Gastroesophageal sphincter (tissue), 4 donors: ENCODE data around the gene SYNCRIP. TPM values are rescaled to one million over a fixed set of nuclear protein-coding genes. Genes with fewer than 3 reads are reported as not detected.

Experiments
- ATAC-seq: fragments of 150-250 bp; one replicate; pipeline ENCODE4 v1.9.1; 2016; ENCODE audit warnings: mild to moderate bottlenecking, moderate library complexity
- H3K27ac ChIP-seq, 4 donors: fragments of 200-600 bp; sonication (generic) in 3 of 4; 1 replicate in 3 of 4; 2 replicates in 1 of 4; pipeline ENCODE4 v1.5.1; 2016 to 2019
- H3K27me3 ChIP-seq: fragments of 200-600 bp; sonication (generic); one replicate; pipeline ENCODE4 v1.5.1; 2019
- H3K36me3 ChIP-seq, 2 donors: fragments of 200-600 bp; sonication (generic); one replicate each; pipeline ENCODE4 v1.5.1; 2019; ENCODE audit warnings: control low read depth in 1 of 2
- H3K4me1 ChIP-seq, 3 donors: fragments of 200-600 bp; sonication (generic); 1 replicate in 2 of 3; 2 replicates in 1 of 3; pipeline ENCODE4 v1.5.1; 2016 to 2019; ENCODE audit warnings: control low read depth in 2 of 3
- H3K4me3 ChIP-seq, 2 donors: fragments of 200-600 bp; sonication (generic); one replicate each; pipeline ENCODE4 v1.5.1; 2019; ENCODE audit warnings: mild to moderate bottlenecking in 1 of 2, moderate library complexity in 1 of 2
- H3K9me3 ChIP-seq, 3 donors: fragments of 200-600 bp; sonication (generic); one replicate each; pipeline ENCODE4 v1.5.1; 2017 to 2019; ENCODE audit warnings: control low read depth in 2 of 3
- EP300 ChIP-seq: sonication (generic); formaldehyde crosslinking; IDR thresholded peaks from one replicate; pipeline ENCODE4 v1.6.1; 2017; ENCODE audit warnings: antibody characterized with exemption, mild to moderate bottlenecking
- POLR2A ChIP-seq, 2 donors: fragments of 450-650 bp; IDR thresholded peaks; one replicate each; pipeline ENCODE4 v1.6.1; 2017; ENCODE audit warnings: antibody characterized with exemption in 2 of 2, mild to moderate bottlenecking in 2 of 2, moderate library complexity in 1 of 2
- POLR2AphosphoS5 ChIP-seq: sonication (generic); formaldehyde crosslinking; IDR thresholded peaks from one replicate; pipeline ENCODE4 v1.6.1; 2017; ENCODE audit warnings: antibody characterized with exemption
- WGBS, 2 donors: methylation state at CpG; one replicate each; pipeline ENCODE4 v1.1.5; 2018; ENCODE audit warnings: low coverage in 1 of 2; 5-methylcytosine and 5-hydroxymethylcytosine counted together
- total RNA-seq, 4 donors: library from RNA; depleted of rRNA; stranded (reverse); fragments of >200 nt; gene quantifications; one replicate each; pipeline ENCODE4 v1.1.0, GENCODE V29; 2016
- TF ChIP-seq, protein P1 (sequence below), 4 experiments: fragments of 200-600 bp in 2 of 4; fragments of 450-650 bp in 2 of 4; sonication (generic) in 1 of 4; IDR thresholded peaks; one replicate each; pipeline ENCODE4 v1.5.1; 2017 to 2019; ENCODE audit warnings: antibody characterized with exemption in 4 of 4, mild to moderate bottlenecking in 2 of 4, moderate library complexity in 2 of 4

The SYNCRIP gene
- total RNA-seq, 4 donors from 2014 or later = 78.4 to 105 (median 97.9) TPM

- WGBS, 2 donors = 0 to 1% methylated on average over 17 to 31 of the region's 34 CpGs
- TF ChIP-seq POLR2AphosphoS5 (no peak), POLR2A (IDR thresholded peaks at IDR 0.05) (no peak), EP300 (no peak)
- TF ChIP-seq, protein P1, sequence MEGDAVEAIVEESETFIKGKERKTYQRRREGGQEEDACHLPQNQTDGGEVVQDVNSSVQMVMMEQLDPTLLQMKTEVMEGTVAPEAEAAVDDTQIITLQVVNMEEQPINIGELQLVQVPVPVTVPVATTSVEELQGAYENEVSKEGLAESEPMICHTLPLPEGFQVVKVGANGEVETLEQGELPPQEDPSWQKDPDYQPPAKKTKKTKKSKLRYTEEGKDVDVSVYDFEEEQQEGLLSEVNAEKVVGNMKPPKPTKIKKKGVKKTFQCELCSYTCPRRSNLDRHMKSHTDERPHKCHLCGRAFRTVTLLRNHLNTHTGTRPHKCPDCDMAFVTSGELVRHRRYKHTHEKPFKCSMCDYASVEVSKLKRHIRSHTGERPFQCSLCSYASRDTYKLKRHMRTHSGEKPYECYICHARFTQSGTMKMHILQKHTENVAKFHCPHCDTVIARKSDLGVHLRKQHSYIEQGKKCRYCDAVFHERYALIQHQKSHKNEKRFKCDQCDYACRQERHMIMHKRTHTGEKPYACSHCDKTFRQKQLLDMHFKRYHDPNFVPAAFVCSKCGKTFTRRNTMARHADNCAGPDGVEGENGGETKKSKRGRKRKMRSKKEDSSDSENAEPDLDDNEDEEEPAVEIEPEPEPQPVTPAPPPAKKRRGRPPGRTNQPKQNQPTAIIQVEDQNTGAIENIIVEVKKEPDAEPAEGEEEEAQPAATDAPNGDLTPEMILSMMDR (IDR thresholded peaks at IDR 0.05) = no peak
- peaks cover 0 to 48% (median 5%) of the 10 kb centered on the region in 3 donors for H3K4me1 ChIP-seq
- H3K36me3 ChIP-seq = peaks cover 0 to 6% of the 10 kb centered on the region in 2 donors
- peak overlapping the region; percentile 85 to 94 (median 90) for H3K27ac ChIP-seq
- H3K9me3 ChIP-seq = no peaks in the 10 kb centered on the region
- peak overlapping the region; percentile 81 to 82 for H3K4me3 ChIP-seq
- H3K27me3 ChIP-seq = no peaks in the 10 kb centered on the region
- peak; percentile 15 for ATAC-seq
These were observed 35.4 kb upstream of the SYNCRIP start for GRCh38 chr6:85678026-85678601.

- ATAC-seq = no peak
- peaks cover 0 to 6% of the 10 kb centered on the region in 2 donors for H3K36me3 ChIP-seq
- H3K27me3 ChIP-seq = no peaks in the 10 kb centered on the region
- 0 to 1% methylated on average over 12 of the region's 12 CpGs for WGBS, 2 donors
- peaks cover 0 to 52% (median 5%) of the 10 kb centered on the region in 3 donors for H3K4me1 ChIP-seq
- peak overlapping the region; percentile 81 to 82 for H3K4me3 ChIP-seq
- no peaks in the 10 kb centered on the region for H3K9me3 ChIP-seq
- peak overlapping the region; percentile 8 to 94 (median 90) for H3K27ac ChIP-seq
- TF ChIP-seq, protein P1 (IDR thresholded peaks at IDR 0.05) = peak in 1 of 4 experiments; percentile 47
- TF ChIP-seq POLR2A (IDR thresholded peaks at IDR 0.05) (no peak), POLR2AphosphoS5 (no peak)
These were observed 34.7 kb upstream of the SYNCRIP start for GRCh38 chr6:85677234-85677956.

DNA sequence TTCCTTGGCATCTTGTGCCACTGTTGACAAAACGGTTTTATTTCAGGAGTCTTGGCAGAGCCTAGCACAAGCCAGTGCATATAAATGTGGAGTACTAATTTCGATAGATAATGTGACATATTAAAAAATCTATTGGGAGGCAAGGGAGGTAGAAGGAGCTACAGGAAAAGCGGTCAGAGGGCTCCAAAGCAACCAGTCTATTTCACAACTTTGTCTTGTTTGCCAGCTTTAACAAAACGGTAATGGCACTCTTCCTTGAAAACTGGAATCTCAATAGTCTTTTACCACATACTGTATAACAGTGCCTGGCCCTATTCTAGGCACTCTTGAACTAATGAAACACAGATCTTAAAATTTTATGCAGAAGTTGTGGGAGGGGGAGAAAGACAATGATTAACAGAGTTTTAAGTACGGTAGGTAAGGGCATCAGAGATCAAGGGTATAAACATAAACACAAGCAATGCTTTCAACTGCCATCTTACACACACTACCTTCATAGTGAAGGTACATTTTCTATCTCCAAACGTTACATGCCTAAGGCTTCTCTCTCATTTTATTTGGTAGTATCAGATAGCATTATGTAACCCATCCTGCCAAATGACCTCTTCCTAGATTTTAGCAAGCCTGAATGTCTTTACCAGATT lies 33.5 kb upstream of the SYNCRIP start:
- TF ChIP-seq POLR2AphosphoS5 (peak; percentile 15), POLR2A (IDR thresholded peaks at IDR 0.05) (no peak)
- TF ChIP-seq, protein P1 (IDR thresholded peaks at IDR 0.05) = no peak
- WGBS, 2 donors = 3 to 4% methylated on average over 6 of the region's 6 CpGs
- peaks cover 0 to 59% (median 5%) of the 10 kb centered on the region in 3 donors for H3K4me1 ChIP-seq
- H3K4me3 ChIP-seq = peak overlapping the region; percentile 81 to 82
- H3K36me3 ChIP-seq = peaks cover 0 to 6% of the 10 kb centered on the region in 2 donors
- H3K27ac ChIP-seq = peak overlapping the region in 3 of 4 donors; percentile 60 to 94 (median 89)
- ATAC-seq = no peak
- H3K9me3 ChIP-seq = no peaks in the 10 kb centered on the region
- no peaks in the 10 kb centered on the region for H3K27me3 ChIP-seq

- Histone ChIP-seq H3K4me1 (peaks cover 0 to 69% (median 5%) of the 10 kb centered on the region in 3 donors), H3K4me3 (peak overlapping the region; percentile 81 to 82), H3K27ac (peak overlapping the region in 3 of 4 donors; percentile 60 to 94 (median 89)), H3K27me3 (no peaks in the 10 kb centered on the region), H3K9me3 (no peaks in the 10 kb centered on the region), H3K36me3 (peaks cover 0 to 6% of the 10 kb centered on the region in 2 donors)
- WGBS, 2 donors = 48 to 66% methylated on average over 4 of the region's 4 CpGs
- no peak for ATAC-seq
- peak; percentile 61 for TF ChIP-seq POLR2AphosphoS5
- TF ChIP-seq, protein P1 (IDR thresholded peaks at IDR 0.05) = no peak
These were observed 32.5 kb upstream of the SYNCRIP start for GRCh38 chr6:85675030-85675819.
